Measurements from ENCODE around the gene MRPS33. TPM values are rescaled to one million over a fixed set of nuclear protein-coding genes. Genes with fewer than 3 reads are reported as not detected.

The MRPS33 gene
- total and polyA plus RNA-seq, 4 donors: 15.0 to 82.3 (median 36.7) TPM

GRCh38 chr7:141016349-141016748 is 1.6 kb upstream of the MRPS33 start:
- no peak overlapping the region for H3K4me3 ChIP-seq (ENCODE audit: low read depth in 1 of 3, low read length in 3 of 3)
- TF ChIP-seq RXRA (IDR thresholded peaks at IDR 0.05) (no peak), TAF1 (conservative IDR thresholded peaks at IDR 0.05) (no peak), HNF4A (conservative IDR thresholded peaks at IDR 0.05) (no peak), RAD21 (IDR thresholded peaks at IDR 0.05) (no peak)
- TF ChIP-seq, protein P1, sequence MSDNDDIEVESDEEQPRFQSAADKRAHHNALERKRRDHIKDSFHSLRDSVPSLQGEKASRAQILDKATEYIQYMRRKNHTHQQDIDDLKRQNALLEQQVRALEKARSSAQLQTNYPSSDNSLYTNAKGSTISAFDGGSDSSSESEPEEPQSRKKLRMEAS (IDR thresholded peaks at IDR 0.05): no peak
- no peaks in the 10 kb centered on the region for H3K36me3 ChIP-seq (ENCODE audit: control insufficient read depth in 4 of 4, insufficient read depth in 3 of 4, low read depth in 1 of 4, low read length in 3 of 4)
- H3K4me1 ChIP-seq (ENCODE audit: control insufficient read depth in 4 of 4, insufficient read depth in 4 of 4, low read length in 3 of 4): peaks cover 2 to 23% (median 17%) of the 10 kb centered on the region in 4 donors
- no peaks in the 10 kb centered on the region for H3K9me3 ChIP-seq (ENCODE audit: control insufficient read depth in 4 of 4, low read length in 3 of 4)
- H3K27me3 ChIP-seq (ENCODE audit: control insufficient read depth in 4 of 4, insufficient read depth in 4 of 4, low read length in 3 of 4): peaks cover 0 to 6% (median 0%) of the 10 kb centered on the region in 4 donors
- no peak overlapping the region for H3K9ac ChIP-seq (ENCODE audit: low read depth in 1 of 2, low read length in 2 of 2)
- no peak overlapping the region for H3K27ac ChIP-seq (ENCODE audit: low read depth in 1 of 2, low read length in 2 of 2)
- DNase-seq (ENCODE audit: low spot score): no peak

GRCh38 chr7:141014125-141014523 is 628 bp downstream of the MRPS33 start:
- 4% methylated on average over 14 of the region's 14 CpGs for WGBS
- Histone ChIP-seq H3K27me3 (ENCODE audit: control insufficient read depth in 4 of 4, insufficient read depth in 4 of 4, low read length in 3 of 4) (peaks cover 0 to 6% (median 0%) of the 10 kb centered on the region in 4 donors), H3K4me3 (ENCODE audit: low read depth in 1 of 3, low read length in 3 of 3) (peak overlapping the region; percentile 38 to 98 (median 81)), H3K27ac (ENCODE audit: low read depth in 1 of 2, low read length in 2 of 2) (peak overlapping the region; percentile 85 to 97), H3K9me3 (ENCODE audit: control insufficient read depth in 4 of 4, low read length in 3 of 4) (no peaks in the 10 kb centered on the region), H3K4me1 (ENCODE audit: control insufficient read depth in 4 of 4, insufficient read depth in 4 of 4, low read length in 3 of 4) (peaks cover 2 to 23% (median 17%) of the 10 kb centered on the region in 4 donors), H3K36me3 (ENCODE audit: control insufficient read depth in 4 of 4, insufficient read depth in 3 of 4, low read depth in 1 of 4, low read length in 3 of 4) (peaks cover 0 to 4% (median 2%) of the 10 kb centered on the region in 4 donors), H3K9ac (ENCODE audit: low read depth in 1 of 2, low read length in 2 of 2) (peak overlapping the region; percentile 71 to 83)
- DNase-seq (ENCODE audit: low spot score): no peak
- no peak for TF ChIP-seq JUND (IDR thresholded peaks at IDR 0.05)
- TF ChIP-seq CTCF (IDR thresholded peaks at IDR 0.05; ENCODE audit: low read depth, low read length, missing input control): no peak
- TF ChIP-seq, protein P2, sequence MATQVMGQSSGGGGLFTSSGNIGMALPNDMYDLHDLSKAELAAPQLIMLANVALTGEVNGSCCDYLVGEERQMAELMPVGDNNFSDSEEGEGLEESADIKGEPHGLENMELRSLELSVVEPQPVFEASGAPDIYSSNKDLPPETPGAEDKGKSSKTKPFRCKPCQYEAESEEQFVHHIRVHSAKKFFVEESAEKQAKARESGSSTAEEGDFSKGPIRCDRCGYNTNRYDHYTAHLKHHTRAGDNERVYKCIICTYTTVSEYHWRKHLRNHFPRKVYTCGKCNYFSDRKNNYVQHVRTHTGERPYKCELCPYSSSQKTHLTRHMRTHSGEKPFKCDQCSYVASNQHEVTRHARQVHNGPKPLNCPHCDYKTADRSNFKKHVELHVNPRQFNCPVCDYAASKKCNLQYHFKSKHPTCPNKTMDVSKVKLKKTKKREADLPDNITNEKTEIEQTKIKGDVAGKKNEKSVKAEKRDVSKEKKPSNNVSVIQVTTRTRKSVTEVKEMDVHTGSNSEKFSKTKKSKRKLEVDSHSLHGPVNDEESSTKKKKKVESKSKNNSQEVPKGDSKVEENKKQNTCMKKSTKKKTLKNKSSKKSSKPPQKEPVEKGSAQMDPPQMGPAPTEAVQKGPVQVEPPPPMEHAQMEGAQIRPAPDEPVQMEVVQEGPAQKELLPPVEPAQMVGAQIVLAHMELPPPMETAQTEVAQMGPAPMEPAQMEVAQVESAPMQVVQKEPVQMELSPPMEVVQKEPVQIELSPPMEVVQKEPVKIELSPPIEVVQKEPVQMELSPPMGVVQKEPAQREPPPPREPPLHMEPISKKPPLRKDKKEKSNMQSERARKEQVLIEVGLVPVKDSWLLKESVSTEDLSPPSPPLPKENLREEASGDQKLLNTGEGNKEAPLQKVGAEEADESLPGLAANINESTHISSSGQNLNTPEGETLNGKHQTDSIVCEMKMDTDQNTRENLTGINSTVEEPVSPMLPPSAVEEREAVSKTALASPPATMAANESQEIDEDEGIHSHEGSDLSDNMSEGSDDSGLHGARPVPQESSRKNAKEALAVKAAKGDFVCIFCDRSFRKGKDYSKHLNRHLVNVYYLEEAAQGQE (IDR thresholded peaks at IDR 0.05): no peak
- TF ChIP-seq, protein P3, sequence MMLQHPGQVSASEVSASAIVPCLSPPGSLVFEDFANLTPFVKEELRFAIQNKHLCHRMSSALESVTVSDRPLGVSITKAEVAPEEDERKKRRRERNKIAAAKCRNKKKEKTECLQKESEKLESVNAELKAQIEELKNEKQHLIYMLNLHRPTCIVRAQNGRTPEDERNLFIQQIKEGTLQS (IDR thresholded peaks at IDR 0.05): no peak
- no peak for TF ChIP-seq GABPA (IDR thresholded peaks at IDR 0.05 in 1 of 2, conservative IDR thresholded peaks at IDR 0.05 in 1 of 2)
- no peak for TF ChIP-seq YY1 (IDR thresholded peaks at IDR 0.05)
- TF ChIP-seq, protein P4, sequence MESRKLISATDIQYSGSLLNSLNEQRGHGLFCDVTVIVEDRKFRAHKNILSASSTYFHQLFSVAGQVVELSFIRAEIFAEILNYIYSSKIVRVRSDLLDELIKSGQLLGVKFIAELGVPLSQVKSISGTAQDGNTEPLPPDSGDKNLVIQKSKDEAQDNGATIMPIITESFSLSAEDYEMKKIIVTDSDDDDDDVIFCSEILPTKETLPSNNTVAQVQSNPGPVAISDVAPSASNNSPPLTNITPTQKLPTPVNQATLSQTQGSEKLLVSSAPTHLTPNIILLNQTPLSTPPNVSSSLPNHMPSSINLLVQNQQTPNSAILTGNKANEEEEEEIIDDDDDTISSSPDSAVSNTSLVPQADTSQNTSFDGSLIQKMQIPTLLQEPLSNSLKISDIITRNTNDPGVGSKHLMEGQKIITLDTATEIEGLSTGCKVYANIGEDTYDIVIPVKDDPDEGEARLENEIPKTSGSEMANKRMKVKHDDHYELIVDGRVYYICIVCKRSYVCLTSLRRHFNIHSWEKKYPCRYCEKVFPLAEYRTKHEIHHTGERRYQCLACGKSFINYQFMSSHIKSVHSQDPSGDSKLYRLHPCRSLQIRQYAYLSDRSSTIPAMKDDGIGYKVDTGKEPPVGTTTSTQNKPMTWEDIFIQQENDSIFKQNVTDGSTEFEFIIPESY (IDR thresholded peaks at IDR 0.05): no peak
- no peak for TF ChIP-seq TAF1 (conservative IDR thresholded peaks at IDR 0.05)
- TF ChIP-seq, protein P1 (IDR thresholded peaks at IDR 0.05): no peak
- no peak for TF ChIP-seq HNF4G (IDR thresholded peaks at IDR 0.05)
- no peak for TF ChIP-seq FOXA2 (IDR thresholded peaks at IDR 0.05)

Data from liver (tissue), 9 donors.